Neural crest cell (in vitro differentiated cells): ENCODE data around the gene NAV2. TPM values are rescaled to one million over a fixed set of nuclear protein-coding genes. Genes with fewer than 3 reads are reported as not detected.

Experiments used
- DNase-seq: peaks from one replicate; pipeline ENCODE4 v3.0.0; 2021; ENCODE audit warnings: low read depth, mixed read lengths, low spot score
- H3K27ac Mint-ChIP-seq: one replicate; pipeline ENCODE4 v1.8.0; 2021; ENCODE audit warnings: mild to moderate bottlenecking, mixed read lengths; ENCODE audit not compliant: unreplicated experiment
- H3K27me3 Mint-ChIP-seq: 2 replicates; pipeline ENCODE4 v1.8.0; 2021; ENCODE audit warnings: low read depth, mild to moderate bottlenecking, mixed read lengths
- H3K36me3 Mint-ChIP-seq: 2 replicates; pipeline ENCODE4 v1.8.0; 2021; ENCODE audit warnings: low read depth, mild to moderate bottlenecking, mixed read lengths
- H3K4me1 Mint-ChIP-seq: 2 replicates; pipeline ENCODE4 v1.8.0; 2021; ENCODE audit warnings: mixed read lengths
- H3K4me3 Mint-ChIP-seq: one replicate; pipeline ENCODE4 v1.8.0; 2021; ENCODE audit warnings: mild to moderate bottlenecking, mixed read lengths
- H3K9me3 Mint-ChIP-seq: 2 replicates; pipeline ENCODE4 v1.8.0; 2021; ENCODE audit warnings: mixed read lengths
- microRNA-seq: library from miRNA; unstranded; fragments of <30 nt; microRNA quantifications from one replicate; pipeline ENCODE4, GENCODE V29; 2020
- total RNA-seq: library from RNA; stranded (reverse); gene quantifications from 2 replicates; pipeline ENCODE4 v1.2.1, GENCODE V29; 2021
- TF ChIP-seq, protein P1 (sequence below): fragments of 200-600 bp; sonication (generic); conservative IDR thresholded peaks from 2 replicates; pipeline ENCODE4 v1.5.0; 2021; ENCODE audit warnings: antibody characterized with exemption, mild to moderate bottlenecking

Gene NAV2
- total RNA-seq, 1 donor from 2014 or later = 14.1 TPM

DNA sequence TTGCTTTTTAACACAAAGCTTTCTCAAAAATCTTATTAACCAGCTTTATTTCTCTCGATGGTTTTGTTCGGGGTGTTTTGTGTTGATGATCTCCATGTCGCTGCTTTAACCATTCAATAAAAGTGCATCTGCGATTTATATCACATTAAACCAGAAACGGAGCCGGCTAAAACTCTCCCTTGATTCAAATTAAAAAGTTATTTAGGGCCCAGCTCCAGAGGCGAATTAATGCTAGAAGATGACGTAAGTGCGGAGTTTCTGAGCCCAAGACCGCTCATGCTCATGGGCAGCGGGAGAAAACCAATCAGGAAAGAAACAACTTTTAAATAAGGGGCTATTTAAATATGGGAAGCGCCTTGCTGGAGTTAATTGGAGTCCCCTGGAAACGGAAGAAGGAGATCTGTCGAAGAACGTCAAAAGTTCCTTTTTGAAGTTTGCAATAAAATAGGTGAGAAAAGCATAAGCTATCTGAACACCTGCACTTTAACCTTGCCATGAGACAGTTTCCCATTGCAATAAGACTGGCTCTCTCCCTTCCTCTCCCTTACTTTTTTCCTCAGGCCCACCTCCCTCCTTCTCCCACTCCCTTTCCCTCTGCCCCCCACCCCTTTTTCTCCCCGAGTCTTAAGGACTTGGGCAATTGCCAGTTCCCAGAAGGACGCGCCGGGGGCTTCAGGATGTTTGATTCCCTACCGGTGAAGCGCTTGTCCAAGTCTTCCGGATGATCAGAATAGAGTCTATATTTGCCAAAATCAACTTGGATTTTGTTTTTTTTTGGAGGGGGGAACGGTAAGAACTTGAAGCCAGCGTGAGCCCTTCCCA lies 449.5 kb downstream of the NAV2 start:
- Mint-ChIP-seq H3K36me3 (peaks cover 7% of the 10 kb centered on the region), H3K4me1 (peaks cover 62% of the 10 kb centered on the region), H3K9me3 (no peaks in the 10 kb centered on the region), H3K4me3 (peak overlapping the region; percentile 79), H3K27me3 (peaks cover 99% of the 10 kb centered on the region), H3K27ac (no peak overlapping the region)
- TF ChIP-seq, protein P1, sequence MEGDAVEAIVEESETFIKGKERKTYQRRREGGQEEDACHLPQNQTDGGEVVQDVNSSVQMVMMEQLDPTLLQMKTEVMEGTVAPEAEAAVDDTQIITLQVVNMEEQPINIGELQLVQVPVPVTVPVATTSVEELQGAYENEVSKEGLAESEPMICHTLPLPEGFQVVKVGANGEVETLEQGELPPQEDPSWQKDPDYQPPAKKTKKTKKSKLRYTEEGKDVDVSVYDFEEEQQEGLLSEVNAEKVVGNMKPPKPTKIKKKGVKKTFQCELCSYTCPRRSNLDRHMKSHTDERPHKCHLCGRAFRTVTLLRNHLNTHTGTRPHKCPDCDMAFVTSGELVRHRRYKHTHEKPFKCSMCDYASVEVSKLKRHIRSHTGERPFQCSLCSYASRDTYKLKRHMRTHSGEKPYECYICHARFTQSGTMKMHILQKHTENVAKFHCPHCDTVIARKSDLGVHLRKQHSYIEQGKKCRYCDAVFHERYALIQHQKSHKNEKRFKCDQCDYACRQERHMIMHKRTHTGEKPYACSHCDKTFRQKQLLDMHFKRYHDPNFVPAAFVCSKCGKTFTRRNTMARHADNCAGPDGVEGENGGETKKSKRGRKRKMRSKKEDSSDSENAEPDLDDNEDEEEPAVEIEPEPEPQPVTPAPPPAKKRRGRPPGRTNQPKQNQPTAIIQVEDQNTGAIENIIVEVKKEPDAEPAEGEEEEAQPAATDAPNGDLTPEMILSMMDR = no peak
- no peak for DNase-seq

DNA sequence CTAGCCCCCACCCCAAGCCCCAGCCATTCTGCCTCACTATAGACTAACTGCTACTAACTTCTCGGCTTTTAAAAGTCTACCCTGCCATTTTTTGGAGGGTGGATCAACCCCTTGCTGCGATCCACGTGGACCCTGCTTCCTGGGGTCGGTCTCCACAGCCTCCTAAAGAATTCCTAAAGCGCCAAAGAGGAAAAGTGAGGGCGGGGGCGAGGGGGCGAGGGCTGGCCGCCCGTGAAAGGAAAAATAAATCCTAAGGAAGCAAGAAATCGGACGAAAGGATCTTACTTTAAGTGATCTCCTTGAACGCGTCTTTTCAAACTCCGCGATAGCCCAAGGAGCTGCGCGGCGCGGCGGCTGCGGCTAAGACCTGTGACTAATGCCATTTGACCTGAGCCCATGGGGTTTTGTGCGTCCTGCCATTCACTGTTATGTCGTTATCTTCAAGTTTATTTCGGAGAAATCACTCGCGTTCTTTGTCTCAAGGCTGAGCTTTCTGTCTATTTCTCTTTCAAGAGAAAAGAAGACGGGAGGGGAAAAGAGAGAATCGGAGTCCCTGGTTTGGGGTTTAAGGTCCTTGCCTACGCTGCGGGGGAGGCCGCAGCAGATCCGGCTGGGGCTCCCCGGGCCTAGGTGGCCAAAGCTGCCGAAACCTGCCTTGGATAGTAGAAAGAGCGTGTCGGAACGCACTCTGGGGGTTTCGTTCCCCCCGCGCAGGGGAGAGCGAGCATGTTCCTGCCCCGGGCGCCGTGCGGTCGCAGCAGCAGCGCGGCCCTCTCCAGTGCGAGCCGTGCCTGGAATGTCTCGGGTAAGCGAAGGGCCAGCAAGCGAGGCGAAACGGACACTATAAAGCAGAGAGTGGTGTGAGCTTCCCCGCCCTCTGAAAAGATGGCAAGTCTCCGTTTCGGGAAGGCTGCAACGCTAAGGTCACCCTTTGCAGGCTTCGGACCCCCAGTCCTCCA lies 450.5 kb downstream of the NAV2 start:
- TF ChIP-seq, protein P1 = no peak
- DNase-seq = no peak
- Mint-ChIP-seq H3K4me1 (peaks cover 55% of the 10 kb centered on the region), H3K4me3 (peak overlapping the region; percentile 79), H3K27ac (peak overlapping the region; percentile 24), H3K9me3 (no peaks in the 10 kb centered on the region), H3K27me3 (peaks cover 99% of the 10 kb centered on the region), H3K36me3 (peaks cover 5% of the 10 kb centered on the region)

DNA sequence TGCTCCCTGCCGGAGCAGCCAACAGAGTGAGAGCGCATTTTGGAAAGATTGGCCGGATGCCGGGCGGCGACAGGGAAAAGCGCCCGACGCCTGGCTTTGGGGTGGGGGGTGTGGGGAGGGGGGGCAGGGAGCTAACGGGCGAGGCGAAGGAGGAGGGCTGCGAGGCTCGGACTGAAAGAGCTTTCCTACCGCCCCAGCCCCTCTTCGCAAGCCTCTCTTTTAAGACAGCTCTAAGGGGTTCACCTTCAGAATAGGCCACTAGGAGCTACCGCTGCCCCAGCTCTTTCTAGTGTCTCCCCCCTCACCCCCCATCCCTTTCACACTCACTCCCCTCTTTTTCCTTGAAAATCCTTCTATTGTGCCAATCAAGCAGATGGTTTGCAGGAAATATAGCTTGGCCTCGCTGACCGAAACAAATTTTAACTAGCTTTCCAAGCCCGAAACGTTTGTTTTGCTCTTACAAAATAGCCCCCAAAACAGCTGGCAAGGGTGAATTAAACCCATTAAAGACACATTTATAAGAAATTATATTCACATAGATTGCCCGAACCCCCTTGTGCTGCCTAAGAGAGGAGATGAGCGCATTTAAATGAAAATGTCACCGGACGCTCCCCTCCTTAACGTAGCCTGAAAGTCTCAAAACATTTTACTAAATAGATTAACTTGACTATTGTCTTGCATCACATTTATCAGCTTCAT lies 451.3 kb downstream of the NAV2 start:
- Mint-ChIP-seq H3K4me1 (peaks cover 47% of the 10 kb centered on the region), H3K27me3 (peaks cover 99% of the 10 kb centered on the region), H3K36me3 (no peaks in the 10 kb centered on the region), H3K4me3 (peak overlapping the region; percentile 79), H3K27ac (no peak overlapping the region), H3K9me3 (no peaks in the 10 kb centered on the region)
- TF ChIP-seq, protein P1 = no peak
- DNase-seq = no peak

Small RNAs within 50 kb of the gene (microRNA-seq; reads per million reads assigned to microRNA genes)
- not detected for gene MIR4694
